Mesendoderm (in vitro differentiated cells): ENCODE results near the gene POLR2E.

ENCODE experiments used
- DNase-seq: peaks from one replicate; pipeline ENCODE4 v3.0.0; 2013
- H2AK5ac ChIP-seq: 2 replicates; pipeline ENCODE4 v1.6.1; 2013; ENCODE audit warnings: low read length, inconsistent platforms
- H2BK120ac ChIP-seq: 2 replicates; pipeline ENCODE4 v1.6.1; 2013; ENCODE audit warnings: low read depth, mild to moderate bottlenecking, low read length, moderate library complexity, mixed read lengths
- H2BK15ac ChIP-seq: replicated peaks from 2 replicates; pipeline ENCODE4 v1.6.1; 2013; ENCODE audit warnings: low read depth, mild to moderate bottlenecking, moderate library complexity
- H2BK5ac ChIP-seq: 2 replicates; pipeline ENCODE4 v1.6.1; 2013; ENCODE audit warnings: low read length, inconsistent platforms
- H3K18ac ChIP-seq: 2 replicates; pipeline ENCODE4 v1.6.1; 2013; ENCODE audit warnings: mild to moderate bottlenecking, low read length, mixed read lengths
- H3K23ac ChIP-seq: one replicate; pipeline ENCODE4 v1.6.1; 2013; ENCODE audit warnings: low read length
- H3K27ac ChIP-seq: 2 replicates; pipeline ENCODE4 v1.5.1; 2013; ENCODE audit warnings: low read depth, mild to moderate bottlenecking, inconsistent platforms, low read length, moderate library complexity
- H3K27me3 ChIP-seq: 2 replicates; pipeline ENCODE4 v1.6.1; 2013; ENCODE audit warnings: low read length, control low read depth, mild to moderate bottlenecking, inconsistent platforms; ENCODE audit not compliant: insufficient read depth, poor library complexity
- H3K36me3 ChIP-seq: 2 replicates; pipeline ENCODE4 v1.6.1; 2013; ENCODE audit warnings: low read length, inconsistent platforms; ENCODE audit not compliant: control insufficient read depth, insufficient read depth
- H3K4ac ChIP-seq: one replicate; pipeline ENCODE4 v1.6.1; 2013; ENCODE audit warnings: low read depth, mild to moderate bottlenecking, low read length, moderate library complexity
- H3K4me1 ChIP-seq: 2 replicates; pipeline ENCODE4 v1.6.1; 2013; ENCODE audit warnings: low read depth, low read length, inconsistent platforms; ENCODE audit not compliant: control insufficient read depth
- H3K4me2 ChIP-seq: 2 replicates; pipeline ENCODE4 v1.6.1; 2013; ENCODE audit warnings: low read length
- H3K4me3 ChIP-seq: 2 replicates; pipeline ENCODE4 v1.5.1; 2013; ENCODE audit warnings: mild to moderate bottlenecking, low read length
- H3K56ac ChIP-seq: one replicate; pipeline ENCODE4 v1.6.1; 2013; ENCODE audit warnings: low read length
- H3K79me1 ChIP-seq: 2 replicates; pipeline ENCODE4 v1.6.1; 2013; ENCODE audit warnings: low read length, inconsistent platforms
- H3K79me2 ChIP-seq: 2 replicates; pipeline ENCODE4 v1.6.1; 2013; ENCODE audit warnings: mild to moderate bottlenecking, low read length; ENCODE audit not compliant: control insufficient read depth, insufficient read depth
- H3K9ac ChIP-seq: 2 replicates; pipeline ENCODE4 v1.6.1; 2013; ENCODE audit warnings: low read length, inconsistent platforms
- H4K5ac ChIP-seq: one replicate; pipeline ENCODE4 v1.6.1; 2013; ENCODE audit warnings: low read length
- H4K8ac ChIP-seq: one replicate; pipeline ENCODE4 v1.6.1; 2013; ENCODE audit warnings: low read depth, mild to moderate bottlenecking, control low read depth, low read length, moderate library complexity
- WGBS: extraction: QIAGEN DNeasy Blood & Tissue Kit; methylation state at CpG from one replicate; pipeline ENCODE4 v1.1.7; 2013; ENCODE audit warnings: low lambda C conversion rate, missing lambda C conversion rate; ENCODE audit not compliant: insufficient coverage; ENCODE audit errors: extremely low coverage; 5-methylcytosine and 5-hydroxymethylcytosine counted together

Gene POLR2E

GRCh38 chr19:1139126-1139525, 44.0 kb upstream of the POLR2E start:
- Histone ChIP-seq H3K4ac (no peak overlapping the region), H3K27me3 (no peaks in the 10 kb centered on the region), H2BK120ac (no peak overlapping the region), H4K8ac (no peak overlapping the region), H3K4me1 (no peaks in the 10 kb centered on the region), H3K9ac (no peak overlapping the region), H3K27ac (no peak overlapping the region), H3K79me2 (no peaks in the 10 kb centered on the region), H3K18ac (no peak overlapping the region), H2AK5ac (no peak overlapping the region), H3K79me1 (peaks cover 3% of the 10 kb centered on the region), H3K4me3 (no peak overlapping the region), H3K56ac (no peak overlapping the region), H3K23ac (no peak overlapping the region), H2BK15ac (no peak overlapping the region), H2BK5ac (no peak overlapping the region), H3K4me2 (no peak overlapping the region), H3K36me3 (no peaks in the 10 kb centered on the region), H4K5ac (no peak overlapping the region)
- WGBS, result no CpG with 5 or more reads among the region's 15 CpGs
- no peak for DNase-seq

DNA sequence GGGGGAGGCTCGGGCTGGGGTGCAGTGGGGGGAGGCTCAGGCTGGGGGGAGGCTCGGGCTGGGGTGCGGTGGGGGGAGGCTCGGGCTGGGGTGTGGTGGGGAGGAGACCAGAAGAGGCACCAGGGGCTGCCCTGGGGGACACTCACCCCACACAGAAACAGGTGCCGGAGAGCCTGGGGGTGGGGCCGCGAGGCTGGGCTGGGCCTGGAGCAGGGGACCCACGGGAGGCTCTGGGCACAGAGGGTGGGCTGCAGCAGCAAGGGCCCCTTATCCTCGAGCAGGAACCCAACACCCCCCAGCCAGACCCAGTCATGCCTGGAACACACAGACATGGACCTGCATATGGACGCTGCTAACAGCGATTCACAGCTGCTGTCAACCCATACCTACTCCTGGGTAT, 42.9 kb upstream of the POLR2E start:
- WGBS, result no CpG with 5 or more reads among the region's 11 CpGs
- H3K18ac ChIP-seq, result no peak overlapping the region
- H3K79me2 ChIP-seq, result no peaks in the 10 kb centered on the region
- no peak for DNase-seq
- H2BK120ac ChIP-seq, result no peak overlapping the region
- H3K23ac ChIP-seq, result no peak overlapping the region
- no peaks in the 10 kb centered on the region for H3K36me3 ChIP-seq
- no peak overlapping the region for H4K5ac ChIP-seq
- H3K4me1 ChIP-seq, result no peaks in the 10 kb centered on the region
- H3K4ac ChIP-seq, result no peak overlapping the region
- no peak overlapping the region for H2BK15ac ChIP-seq
- H3K9ac ChIP-seq, result no peak overlapping the region
- no peak overlapping the region for H4K8ac ChIP-seq
- no peak overlapping the region for H3K27ac ChIP-seq
- no peak overlapping the region for H2AK5ac ChIP-seq
- H2BK5ac ChIP-seq, result no peak overlapping the region
- no peak overlapping the region for H3K4me2 ChIP-seq
- no peaks in the 10 kb centered on the region for H3K27me3 ChIP-seq
- no peak overlapping the region for H3K4me3 ChIP-seq
- peaks cover 6% of the 10 kb centered on the region for H3K79me1 ChIP-seq
- no peak overlapping the region for H3K56ac ChIP-seq

DNA sequence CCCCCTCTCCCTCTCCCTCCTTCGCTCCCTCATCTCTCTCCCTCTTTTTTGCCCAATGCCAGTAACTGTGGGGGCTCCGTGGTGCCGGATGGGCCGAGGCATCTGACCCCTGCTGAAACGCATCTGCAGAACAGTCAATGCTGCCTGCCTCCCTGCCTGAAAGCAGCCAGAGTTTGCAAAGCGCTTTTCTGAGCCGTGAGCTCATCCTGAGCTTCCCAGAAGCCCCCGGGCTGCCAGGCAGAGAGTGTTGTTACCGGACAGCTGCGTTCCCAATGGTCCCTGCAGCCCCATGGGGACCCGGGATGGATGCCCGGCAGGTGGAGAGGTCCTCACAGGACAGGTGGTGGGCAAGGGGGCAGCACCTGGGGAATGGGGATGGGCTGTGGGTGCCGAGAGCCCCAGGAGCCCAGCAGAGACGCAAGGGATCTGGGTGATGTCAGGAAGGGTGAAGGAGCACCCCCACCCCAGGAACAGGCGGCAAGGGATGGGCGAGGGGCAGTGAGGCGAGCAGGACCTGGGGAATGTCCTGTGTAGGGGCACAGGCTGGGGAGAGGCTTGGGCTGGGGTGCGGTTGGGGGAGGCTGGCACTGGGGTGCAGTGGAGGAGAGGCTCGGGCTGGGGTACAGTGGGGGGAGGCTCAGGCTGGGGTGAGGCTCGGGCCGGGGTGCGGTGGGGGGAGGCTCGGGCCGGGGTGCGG, 41.6 kb upstream of the POLR2E start:
- Histone ChIP-seq H3K9ac (no peak overlapping the region), H4K5ac (no peak overlapping the region), H4K8ac (no peak overlapping the region), H3K4ac (no peak overlapping the region), H3K36me3 (no peaks in the 10 kb centered on the region), H3K56ac (no peak overlapping the region), H2BK15ac (no peak overlapping the region), H2BK120ac (no peak overlapping the region), H3K79me2 (no peaks in the 10 kb centered on the region), H2AK5ac (no peak overlapping the region), H3K4me1 (peaks cover 2% of the 10 kb centered on the region), H3K27ac (no peak overlapping the region), H3K27me3 (no peaks in the 10 kb centered on the region), H3K4me2 (no peak overlapping the region), H2BK5ac (no peak overlapping the region), H3K23ac (no peak overlapping the region), H3K4me3 (no peak overlapping the region), H3K18ac (no peak overlapping the region), H3K79me1 (peaks cover 7% of the 10 kb centered on the region)
- no peak for DNase-seq
- WGBS, result no CpG with 5 or more reads among the region's 25 CpGs

DNA sequence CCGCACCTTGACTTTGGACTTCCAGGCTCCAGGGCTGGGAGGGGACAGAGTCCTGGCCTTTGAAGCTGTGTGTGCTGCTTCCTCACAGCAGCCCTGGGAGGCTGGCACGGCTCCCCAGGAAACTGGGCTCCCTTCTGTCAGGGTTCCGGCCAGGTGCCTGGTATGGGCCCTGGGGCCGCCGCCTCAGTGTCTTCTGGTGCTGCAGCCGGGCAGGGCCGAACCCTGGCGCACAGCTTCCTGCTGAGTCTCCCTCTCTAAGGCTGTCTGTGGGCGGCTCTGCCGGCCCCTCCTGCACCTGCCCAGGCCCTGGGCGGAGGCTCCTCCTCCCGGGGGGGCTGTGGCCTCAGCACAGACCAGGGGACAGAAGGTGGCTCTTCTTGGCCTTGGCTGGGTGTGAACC, 41.0 kb upstream of the POLR2E start:
- no peak overlapping the region for H2BK120ac ChIP-seq

DNA sequence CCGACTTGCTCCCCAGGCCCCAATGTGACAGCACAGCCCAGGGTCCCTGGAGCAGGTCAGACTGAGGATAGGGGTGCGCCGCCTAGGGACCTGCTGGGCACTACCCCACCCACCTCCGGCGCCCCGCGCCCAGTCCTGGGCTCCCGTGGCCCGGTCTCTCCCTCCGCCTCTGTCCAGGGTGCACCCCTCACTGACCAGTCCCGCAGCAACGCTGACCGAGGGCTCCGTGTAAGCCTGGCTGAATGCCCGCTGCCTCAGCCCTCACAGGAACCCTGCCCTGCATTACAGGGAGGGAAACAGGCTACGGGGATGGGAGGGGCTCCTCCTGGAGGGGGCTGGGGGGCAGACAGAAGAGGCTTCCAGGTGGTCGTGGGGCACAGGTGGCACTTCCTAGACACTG, 40.3 kb upstream of the POLR2E start:
- H2BK120ac ChIP-seq, result no peak overlapping the region
- no peak overlapping the region for H4K5ac ChIP-seq
- H3K56ac ChIP-seq, result no peak overlapping the region
- no peak for DNase-seq
- no peak overlapping the region for H4K8ac ChIP-seq
- H3K27ac ChIP-seq, result no peak overlapping the region
- no peaks in the 10 kb centered on the region for H3K36me3 ChIP-seq
- peaks cover 2% of the 10 kb centered on the region for H3K4me1 ChIP-seq
- no peak overlapping the region for H2BK5ac ChIP-seq
- H3K4ac ChIP-seq, result no peak overlapping the region
- no peak overlapping the region for H3K4me3 ChIP-seq
- H3K79me2 ChIP-seq, result no peaks in the 10 kb centered on the region
- WGBS, result no CpG with 5 or more reads among the region's 17 CpGs
- H3K4me2 ChIP-seq, result no peak overlapping the region
- no peaks in the 10 kb centered on the region for H3K27me3 ChIP-seq
- H2BK15ac ChIP-seq, result no peak overlapping the region
- peaks cover 7% of the 10 kb centered on the region for H3K79me1 ChIP-seq
- H3K9ac ChIP-seq, result no peak overlapping the region
- no peak overlapping the region for H3K23ac ChIP-seq
- no peak overlapping the region for H3K18ac ChIP-seq
- H2AK5ac ChIP-seq, result no peak overlapping the region

More for the DNA sequence above, 41.0 kb upstream of the POLR2E start:
- Histone ChIP-seq H2BK15ac (no peak overlapping the region), H3K18ac (no peak overlapping the region), H3K79me1 (peaks cover 7% of the 10 kb centered on the region), H4K8ac (no peak overlapping the region), H3K4me3 (no peak overlapping the region), H3K56ac (no peak overlapping the region), H4K5ac (no peak overlapping the region), H3K4me2 (no peak overlapping the region), H3K27ac (no peak overlapping the region), H3K4ac (no peak overlapping the region), H3K4me1 (peaks cover 2% of the 10 kb centered on the region), H3K27me3 (no peaks in the 10 kb centered on the region), H3K79me2 (no peaks in the 10 kb centered on the region), H3K9ac (no peak overlapping the region), H2AK5ac (no peak overlapping the region), H3K36me3 (no peaks in the 10 kb centered on the region), H3K23ac (no peak overlapping the region), H2BK5ac (no peak overlapping the region)
- no peak for DNase-seq
- WGBS, result no CpG with 5 or more reads among the region's 12 CpGs

DNA sequence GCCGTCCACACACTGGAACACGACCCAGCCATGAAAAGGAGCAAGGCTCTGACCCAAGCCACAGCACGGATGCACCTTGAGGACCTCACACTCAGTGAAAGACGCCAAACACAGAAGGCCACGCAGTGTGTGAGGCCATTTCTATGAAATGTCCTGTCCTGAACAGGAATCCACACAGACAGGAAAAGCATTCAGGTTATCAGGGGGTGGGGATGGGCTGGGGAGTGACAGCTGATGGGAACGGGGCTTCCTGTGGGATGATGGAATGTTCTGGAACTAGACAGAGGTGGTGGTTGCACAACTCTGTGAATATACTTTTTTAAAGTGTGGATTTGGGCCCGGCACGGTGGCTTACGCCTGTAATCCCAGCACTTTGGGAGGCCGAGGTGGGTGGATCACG, 39.3 kb upstream of the POLR2E start:
- no peak overlapping the region for H3K23ac ChIP-seq
- H3K36me3 ChIP-seq, result no peaks in the 10 kb centered on the region
- no peak overlapping the region for H3K27ac ChIP-seq
- H3K9ac ChIP-seq, result no peak overlapping the region
- no peak overlapping the region for H3K18ac ChIP-seq
- H3K4me1 ChIP-seq, result peaks cover 2% of the 10 kb centered on the region
- no peak overlapping the region for H3K4me2 ChIP-seq
- H3K56ac ChIP-seq, result no peak overlapping the region
- DNase-seq, result no peak
- no peak overlapping the region for H4K5ac ChIP-seq
- H2AK5ac ChIP-seq, result no peak overlapping the region
- WGBS, result no CpG with 5 or more reads among the region's 11 CpGs
- H3K79me1 ChIP-seq, result peaks cover 7% of the 10 kb centered on the region
- H4K8ac ChIP-seq, result no peak overlapping the region
- H2BK5ac ChIP-seq, result no peak overlapping the region
- no peaks in the 10 kb centered on the region for H3K27me3 ChIP-seq
- H2BK15ac ChIP-seq, result no peak overlapping the region
- H3K4ac ChIP-seq, result no peak overlapping the region
- no peak overlapping the region for H3K4me3 ChIP-seq
- no peaks in the 10 kb centered on the region for H3K79me2 ChIP-seq
- no peak overlapping the region for H2BK120ac ChIP-seq
